Measurements from ENCODE around the gene USP9X. TPM values are rescaled to one million over a fixed set of nuclear protein-coding genes. Genes with fewer than 3 reads are reported as not detected.

The USP9X gene
- total RNA-seq, 8 experiments from 2014 or later, result 52.5 to 97.8 (median 61.2) TPM

Other genes starting within 250 kb of the USP9X start
- 100 to 1,000 TPM; 119 to 319 (median 167) TPM for gene DDX3X, start 248.7 kb downstream of the USP9X start, total RNA-seq